CD4-positive, alpha-beta T cell treated with Interleukin-17A for 1 hour (primary cell): ENCODE data around the gene SPATS1.
A peak's percentile ranks its signal among the peaks of the same experiment; 100 is the strongest.

Source experiments
- DNase-seq: peaks from one replicate; pipeline ENCODE4 v3.0.0-alpha.2; 2020

Gene SPATS1, protein sequence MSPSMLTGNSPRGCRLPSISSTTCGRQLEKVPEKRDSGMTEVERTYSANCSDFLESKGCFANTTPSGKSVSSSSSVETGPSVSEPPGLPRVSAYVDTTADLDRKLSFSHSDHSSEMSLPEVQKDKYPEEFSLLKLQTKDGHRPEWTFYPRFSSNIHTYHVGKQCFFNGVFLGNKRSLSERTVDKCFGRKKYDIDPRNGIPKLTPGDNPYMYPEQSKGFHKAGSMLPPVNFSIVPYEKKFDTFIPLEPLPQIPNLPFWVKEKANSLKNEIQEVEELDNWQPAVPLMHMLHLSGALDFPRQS

GRCh38 chr6:44342489-44342888 is at the start of gene SPATS1:
TSS of gene SPATS1 (plus strand) at chr6:44342650. CDS start at chr6:44343096, 446 bp downstream.
- no peak for DNase-seq

DNA sequence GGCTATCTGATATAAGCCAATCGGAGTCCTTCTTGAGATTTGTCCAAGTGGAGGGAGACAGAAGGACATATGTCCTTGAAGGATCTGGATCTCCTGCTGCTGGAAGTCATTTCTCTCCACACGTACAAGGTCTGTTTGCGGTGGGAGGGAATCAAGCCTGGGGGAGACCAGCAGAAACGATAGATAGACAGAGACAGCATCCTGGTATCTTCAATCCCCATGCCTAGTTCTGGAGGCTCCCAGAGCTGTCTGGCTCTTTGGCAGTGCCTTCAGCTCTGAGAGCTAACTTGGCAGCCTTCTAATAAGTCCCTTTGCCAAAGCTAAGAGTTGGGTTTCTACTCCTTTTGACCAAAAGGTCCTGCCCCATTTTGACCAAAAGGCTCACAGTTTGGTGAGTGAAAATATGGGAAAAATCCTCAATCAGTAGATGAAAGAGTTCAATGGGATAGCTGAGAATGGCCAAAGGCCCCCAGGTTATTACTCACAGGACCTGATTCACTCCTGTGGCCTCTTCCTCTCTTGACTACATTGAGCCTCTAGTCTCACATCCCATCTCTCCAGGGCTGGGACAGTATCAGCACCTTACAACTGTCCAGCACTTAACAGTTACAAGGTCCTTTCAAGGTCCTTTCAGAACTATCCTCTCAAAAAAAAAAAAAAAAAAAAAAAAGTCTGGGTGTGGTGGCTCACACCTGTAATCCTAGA is 49.6 kb upstream of the SPATS1 start:
- no peak for DNase-seq

- no peak for DNase-seq
Measured at GRCh38 chr6:44294832-44295791, 47.3 kb upstream of the SPATS1 start.

GRCh38 chr6:44297063-44298038 is 45.1 kb upstream of the SPATS1 start:
- DNase-seq = peak; percentile 19

- no peak for DNase-seq
Measured at GRCh38 chr6:44298055-44298803, 44.2 kb upstream of the SPATS1 start.

DNA sequence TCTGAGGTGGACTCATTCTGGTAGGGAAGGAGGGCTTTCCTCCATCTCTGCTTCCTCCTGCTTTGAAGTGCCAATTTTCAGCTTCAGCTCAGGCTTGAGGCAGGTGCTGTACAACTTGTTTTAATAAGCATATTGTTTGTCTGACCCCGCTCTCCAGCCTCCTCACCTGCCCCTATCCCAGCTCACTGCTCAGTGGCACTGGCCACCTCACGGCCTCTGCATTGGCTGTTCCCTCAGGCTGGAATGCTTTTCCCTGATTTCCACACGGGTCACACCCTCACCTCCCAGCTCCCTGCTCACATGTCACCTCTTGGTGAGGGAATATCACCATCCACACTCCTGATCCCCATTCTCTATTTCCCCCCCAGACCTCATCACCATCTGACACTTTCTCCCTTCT is 43.6 kb upstream of the SPATS1 start:
- no peak for DNase-seq

GRCh38 chr6:44300292-44300823 is 42.1 kb upstream of the SPATS1 start:
- DNase-seq = no peak

DNA sequence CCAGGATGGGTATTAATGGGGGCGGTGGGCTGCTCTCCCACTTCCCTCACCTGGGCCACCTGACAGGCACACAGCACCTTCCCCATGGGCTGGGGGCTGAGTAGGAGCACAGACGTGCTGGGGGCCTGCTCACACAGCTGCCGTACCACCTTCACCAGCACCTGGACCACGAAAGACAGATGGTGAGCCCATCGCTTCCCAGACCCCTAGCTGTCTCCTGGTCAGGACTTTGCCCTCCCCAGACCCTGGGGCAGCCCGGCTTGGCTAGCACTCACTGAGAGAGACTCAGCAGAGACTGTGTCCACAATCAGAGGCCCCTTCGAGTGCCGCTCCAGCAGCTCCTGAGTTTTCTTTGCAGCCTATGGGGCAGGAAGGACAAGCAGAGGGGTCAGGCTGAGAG is 41.3 kb upstream of the SPATS1 start:
- no peak for DNase-seq

DNA sequence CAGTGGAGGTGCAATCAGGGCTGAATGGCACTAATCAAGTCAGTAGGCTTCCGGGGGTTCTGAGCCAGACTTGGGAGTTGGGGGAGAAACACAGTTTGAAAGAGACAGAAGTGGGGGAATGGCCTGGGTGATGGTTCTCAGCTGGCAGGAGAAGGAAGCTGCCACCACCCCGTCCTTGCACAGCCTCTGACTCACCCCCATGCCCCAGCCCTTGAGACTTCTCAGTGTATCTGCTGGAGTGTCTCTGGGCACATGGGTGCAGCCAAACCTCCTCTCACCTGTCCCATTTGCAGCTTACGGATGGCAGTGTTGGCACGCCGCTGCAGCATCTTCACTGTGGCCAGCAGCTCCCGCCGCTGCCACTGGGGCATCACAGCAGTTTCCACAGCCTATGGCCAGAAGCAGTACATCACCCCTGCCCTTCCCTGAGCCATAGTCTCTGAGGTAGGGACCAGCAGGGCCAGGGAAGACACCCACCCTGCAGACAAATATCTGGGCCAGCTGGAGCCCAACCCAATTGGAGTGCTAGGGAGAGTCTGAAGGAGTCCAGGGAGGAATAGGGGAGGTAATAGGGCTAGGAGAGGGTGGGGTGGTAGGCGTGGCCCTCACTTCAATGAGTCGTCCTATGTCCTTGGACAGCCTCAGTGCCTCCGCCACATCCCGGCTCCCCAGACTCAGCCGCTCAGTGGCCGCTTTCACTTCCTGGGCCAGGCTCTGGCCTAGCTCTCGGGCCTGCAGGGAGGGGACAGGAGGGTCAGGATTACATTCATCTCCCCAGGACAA is 40.5 kb upstream of the SPATS1 start:
- DNase-seq = no peak

DNA sequence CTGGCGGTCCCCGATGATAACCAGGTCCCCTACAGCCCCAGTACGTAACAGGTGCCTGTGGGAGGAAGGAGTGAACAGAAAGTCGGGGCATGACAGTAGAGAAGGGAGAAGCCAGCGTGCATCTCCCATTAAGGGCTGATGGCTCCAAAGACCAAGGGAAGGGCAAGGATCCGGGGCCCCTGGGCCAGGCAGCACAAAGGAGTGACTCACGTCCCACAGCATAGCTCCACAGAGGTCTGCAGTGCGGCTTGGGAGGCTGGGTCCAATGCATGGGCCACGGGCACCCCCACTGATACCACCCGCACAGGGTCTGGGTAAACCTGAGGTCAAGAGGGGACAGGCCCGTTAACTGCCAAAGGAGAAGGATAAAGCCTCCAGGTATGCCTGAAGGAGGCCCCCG is 39.6 kb upstream of the SPATS1 start:
- DNase-seq = no peak

GRCh38 chr6:44303842-44304241 is 38.6 kb upstream of the SPATS1 start:
- DNase-seq = no peak

DNA sequence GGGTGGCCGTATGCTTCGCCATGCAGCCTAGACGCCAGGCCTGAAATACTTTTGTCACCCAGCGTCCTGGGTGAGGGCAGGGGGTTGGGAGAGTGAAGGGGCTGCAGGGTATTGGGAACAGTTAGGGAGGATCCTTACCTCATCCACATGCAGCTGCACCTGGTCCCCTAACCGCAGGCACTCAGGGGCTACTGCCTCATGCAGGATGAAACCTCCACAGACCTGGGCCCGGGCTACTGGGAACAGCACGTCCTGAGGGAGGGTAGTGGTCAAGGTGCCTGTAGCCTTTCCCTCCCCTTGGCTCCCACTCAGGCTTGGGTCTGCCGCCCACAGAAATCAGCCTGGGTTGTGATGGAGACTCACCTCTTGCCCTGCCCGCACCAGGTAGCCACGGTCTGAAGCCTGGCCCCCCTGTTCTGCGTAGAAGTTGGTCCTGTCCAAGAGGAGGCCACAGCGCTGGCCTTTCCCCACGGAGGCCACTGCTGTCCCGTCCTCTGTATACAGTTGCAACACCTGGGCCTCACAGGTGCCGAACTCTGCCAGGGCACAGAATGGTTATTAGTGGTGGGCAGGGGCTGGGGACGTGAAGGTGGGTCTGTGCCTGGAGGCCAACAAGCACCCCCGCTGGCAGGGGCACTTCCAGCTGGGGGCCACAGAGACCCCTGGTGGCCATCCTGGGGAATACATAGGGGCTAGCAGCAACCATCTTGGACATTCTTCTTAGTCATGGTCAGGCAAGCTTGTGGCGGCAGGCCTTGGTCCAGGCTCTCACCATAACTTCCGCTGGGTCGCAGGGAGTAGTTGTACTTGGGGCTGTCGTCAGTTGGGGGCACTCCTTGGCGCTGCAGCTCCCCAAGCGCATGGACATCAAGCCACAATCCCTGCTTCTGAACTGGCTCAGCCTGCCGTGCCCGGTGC is 37.9 kb upstream of the SPATS1 start:
- DNase-seq = peak; percentile 44

- DNase-seq = no peak
Measured at GRCh38 chr6:44305200-44305725, 37.2 kb upstream of the SPATS1 start.

DNA sequence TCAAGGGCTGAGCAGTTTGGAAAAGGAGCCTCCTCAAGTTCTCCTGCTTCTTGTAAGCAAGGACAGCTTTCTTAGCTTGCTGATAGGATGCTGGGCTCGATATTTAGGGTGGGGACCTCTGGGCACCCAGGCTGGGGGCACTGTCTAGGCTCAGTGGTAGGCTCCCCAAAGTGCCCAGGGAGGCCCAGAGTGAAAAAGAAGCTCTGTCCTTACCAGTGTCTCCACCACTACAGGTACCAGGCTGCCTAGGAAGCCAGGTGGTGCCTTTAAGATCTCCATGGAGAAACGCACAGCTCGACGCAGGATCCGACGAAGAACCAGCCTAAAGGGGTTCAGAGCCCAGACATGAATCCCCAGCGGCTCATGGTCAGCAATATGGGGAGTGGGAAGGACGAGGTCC is 35.7 kb upstream of the SPATS1 start:
- no peak for DNase-seq

DNA sequence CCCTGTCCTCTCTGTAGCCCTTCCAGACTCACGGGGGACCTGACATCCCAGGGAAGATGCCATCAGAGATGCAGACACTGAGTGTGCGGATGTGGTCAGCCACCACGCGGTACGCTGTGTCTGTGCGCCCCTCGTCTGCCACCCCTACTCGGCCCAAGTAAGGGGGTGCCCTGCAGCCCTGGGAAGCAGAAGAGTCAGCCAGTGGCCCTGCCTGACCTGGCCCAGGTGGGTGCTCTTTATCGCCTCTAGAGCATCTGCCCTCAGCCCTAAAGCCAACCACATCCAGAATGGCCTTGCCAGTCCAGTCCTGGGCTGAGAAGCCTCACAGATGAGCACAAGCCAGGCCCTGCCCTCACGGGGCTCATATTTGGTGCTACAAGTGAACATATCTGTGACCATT is 35.2 kb upstream of the SPATS1 start:
- no peak for DNase-seq

DNA sequence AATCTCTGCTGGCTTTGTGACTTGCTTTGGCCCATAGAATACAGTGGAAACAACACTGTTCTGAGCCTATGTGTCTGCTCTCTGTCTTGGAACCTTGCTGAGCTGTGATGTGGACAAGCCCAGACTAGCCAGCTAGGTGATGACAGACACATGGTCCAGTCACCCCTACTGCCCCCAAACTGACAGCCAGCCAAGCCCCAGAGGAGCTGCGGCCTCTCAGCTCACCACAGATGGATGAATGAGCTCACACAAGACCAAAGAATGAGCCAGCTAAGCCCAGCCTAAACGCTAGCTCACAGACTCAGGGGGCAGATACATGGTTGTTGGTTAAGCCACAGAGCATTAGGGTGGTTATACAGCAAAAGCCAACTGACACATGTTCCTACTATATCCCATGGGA is 33.4 kb upstream of the SPATS1 start:
- DNase-seq = no peak

DNA sequence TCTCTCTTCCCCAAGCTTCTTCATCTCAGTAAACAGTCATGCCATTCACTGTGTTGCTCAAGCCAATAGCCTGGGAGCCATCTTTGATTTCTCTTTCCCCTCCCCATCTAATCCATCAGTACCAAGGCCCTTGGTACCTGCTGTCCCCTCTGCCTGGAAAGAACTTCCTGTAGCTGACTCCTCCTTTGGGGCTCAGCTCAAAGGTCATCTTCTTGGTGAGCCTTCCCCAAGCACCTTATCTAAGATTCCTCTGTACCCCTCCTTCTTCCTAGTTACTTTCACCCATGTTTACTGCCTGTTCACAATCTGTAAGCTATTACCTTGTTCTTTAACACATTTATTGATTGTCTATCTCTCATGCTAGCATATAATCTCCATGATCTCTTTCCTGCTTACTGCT is 32.8 kb upstream of the SPATS1 start:
- no peak for DNase-seq

DNA sequence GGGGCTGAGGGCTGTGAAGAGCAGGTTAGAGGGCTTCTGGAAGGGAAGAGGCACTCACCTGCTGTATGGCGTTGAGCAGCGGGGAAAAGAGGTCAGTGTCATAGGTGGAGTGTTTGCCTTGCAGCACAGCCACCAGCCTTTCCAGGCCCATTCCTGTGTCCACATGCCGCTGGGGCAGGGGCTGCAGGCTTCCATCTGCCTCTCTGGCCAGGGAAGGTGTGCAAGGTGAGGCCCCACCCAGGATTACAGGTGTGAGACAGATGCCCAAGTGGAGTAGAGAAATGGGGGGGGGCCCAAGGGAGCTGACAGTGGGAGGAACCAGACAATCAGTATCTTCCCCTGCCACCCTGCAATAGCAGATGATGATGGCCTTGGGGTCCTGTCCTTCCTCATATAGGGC is 32.2 kb upstream of the SPATS1 start:
- no peak for DNase-seq

DNA sequence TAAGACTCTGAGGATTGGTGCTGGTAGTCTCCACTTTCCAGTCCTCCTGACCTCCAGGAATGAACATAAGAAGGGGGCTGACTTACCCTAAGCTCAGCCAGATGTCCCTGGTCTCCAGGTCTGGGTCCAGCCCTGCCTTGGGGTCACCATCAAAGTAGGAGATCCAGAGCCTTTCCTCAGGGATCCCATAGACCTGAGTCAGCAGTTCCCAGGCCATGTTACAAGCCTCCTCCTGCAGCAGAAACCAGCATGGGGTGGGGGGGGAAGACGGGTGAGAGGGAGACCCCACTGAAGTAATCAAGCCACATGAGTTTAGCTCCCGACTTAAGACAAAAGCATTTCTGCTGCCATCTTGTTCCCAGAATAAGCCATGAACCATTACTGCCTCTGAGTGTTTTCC is 31.1 kb upstream of the SPATS1 start:
- no peak for DNase-seq
